H1 (cell line): ENCODE measurements around the gene RBM45. TPM values are rescaled to one million over a fixed set of nuclear protein-coding genes. Genes with fewer than 3 reads are reported as not detected.

ENCODE experiments used
- CTCF ChIA-PET: fragments of 300-600 bp; sonication (Branson Sonifier 250); formaldehyde crosslinking; loops from one replicate; lab custom pipeline; 2021; ENCODE audit not compliant: partially characterized antibody; lab: Charles Lee
- POLR2A ChIA-PET: fragments of 300-600 bp; sonication (Branson Sonifier 250); formaldehyde crosslinking; loops from one replicate; lab custom pipeline; 2021; ENCODE audit warnings: inconsistent platforms; ENCODE audit not compliant: partially characterized antibody; lab: Charles Lee
- DNase-seq, 2 experiments: peaks; one replicate each; pipeline versions ENCODE4 v3.0.0 to v3.0.0-alpha.2; 2010 to 2022; ENCODE audit warnings: low spot score in 2 of 2, low read depth in 1 of 2, mixed read lengths in 1 of 2
- FAIRE-seq: peaks from 2 replicates; lab custom pipeline; 2011; peaks lifted over from hg19 to GRCh38; lab: Jason Lieb, UNC
- H2AFZ ChIP-seq: 2 replicates; pipeline ENCODE4 v1.8.1; 2012; ENCODE audit warnings: low read length, inconsistent platforms
- H2AK5ac ChIP-seq: 2 replicates; pipeline ENCODE4 v1.6.1; 2013; ENCODE audit warnings: low read depth, low read length
- H2BK120ac ChIP-seq: replicated peaks from 2 replicates; pipeline ENCODE3; 2013; ENCODE audit warnings: low read depth, low read length, inconsistent platforms
- H2BK12ac ChIP-seq: 2 replicates; pipeline ENCODE4 v1.6.1; 2013; ENCODE audit warnings: low read depth, low read length
- H2BK15ac ChIP-seq: 2 replicates; pipeline ENCODE4 v1.6.1; 2013; ENCODE audit warnings: low read length
- H2BK20ac ChIP-seq: 2 replicates; pipeline ENCODE4 v1.6.1; 2013; ENCODE audit warnings: low read length
- H2BK5ac ChIP-seq: 2 replicates; pipeline ENCODE4 v1.6.1; 2013; ENCODE audit warnings: low read depth, low read length
- H3K14ac ChIP-seq: 2 replicates; pipeline ENCODE4 v1.6.1; 2013; ENCODE audit warnings: inconsistent platforms; ENCODE audit not compliant: insufficient read length
- H3K18ac ChIP-seq: 2 replicates; pipeline ENCODE4 v1.6.1; 2013; ENCODE audit warnings: low read length; ENCODE audit errors: extremely low read depth
- H3K23ac ChIP-seq: 2 replicates; pipeline ENCODE4 v1.6.1; 2013; ENCODE audit warnings: inconsistent platforms; ENCODE audit not compliant: insufficient read length
- H3K23me2 ChIP-seq: 2 replicates; pipeline ENCODE4 v1.6.1; 2013; ENCODE audit warnings: low read depth, low read length
- H3K27ac ChIP-seq: 2 replicates; pipeline ENCODE4 v1.6.1; 2011; ENCODE audit warnings: low read depth, low read length, inconsistent platforms
- H3K27me3 ChIP-seq, 4 experiments: replicated peaks in 1 of 4; 1 replicate in 1 of 4; 2 replicates in 3 of 4; pipeline versions ENCODE4 v1.6.1 to v1.8.1; 2011 to 2013; ENCODE audit warnings: low read length in 3 of 4, mild to moderate bottlenecking in 3 of 4, inconsistent platforms in 2 of 4, mixed read lengths in 2 of 4, moderate library complexity in 1 of 4; ENCODE audit not compliant: control insufficient read depth in 3 of 4, insufficient read depth in 3 of 4; ENCODE audit errors: extremely low read depth in 1 of 4
- H3K36me3 ChIP-seq, 4 experiments: 2 replicates each; pipeline versions ENCODE4 v1.6.1 to v1.8.1; 2011 to 2013; ENCODE audit warnings: mild to moderate bottlenecking in 4 of 4, low read length in 3 of 4, moderate library complexity in 2 of 4, control low read depth in 1 of 4, inconsistent platforms in 1 of 4; ENCODE audit not compliant: insufficient read depth in 4 of 4, control insufficient read depth in 2 of 4
- H3K4ac ChIP-seq: replicated peaks from 2 replicates; pipeline ENCODE3; 2013; ENCODE audit warnings: low read length, low read depth, mixed read lengths, inconsistent platforms; ENCODE audit not compliant: insufficient read length
- H3K4me1 ChIP-seq, 4 experiments: replicated peaks in 1 of 4; 1 replicate in 1 of 4; 2 replicates in 3 of 4; pipeline versions ENCODE4 v1.6.1 to v1.8.1; 2011 to 2013; ENCODE audit warnings: low read length in 3 of 4, inconsistent platforms in 2 of 4, mixed read lengths in 1 of 4; ENCODE audit not compliant: insufficient read depth in 4 of 4, control insufficient read depth in 3 of 4
- H3K4me2 ChIP-seq, 2 experiments: 2 replicates each; pipeline versions ENCODE4 v1.6.1 to v1.8.1; 2011 to 2013; ENCODE audit warnings: low read depth in 2 of 2, low read length in 2 of 2, control low read depth in 1 of 2, inconsistent platforms in 1 of 2, mild to moderate bottlenecking in 1 of 2; ENCODE audit not compliant: insufficient read depth in 1 of 2
- H3K4me3 ChIP-seq, 4 experiments: fragments of 200-600, 300-600 bp in 1 of 4; sonication (generic), shearing (Covaris generic), sonication (Bioruptor Twin) in 1 of 4; 2 replicates each; pipeline versions ENCODE4 v1.5.1 to v1.8.1; 2011 to 2016; ENCODE audit warnings: low read length in 4 of 4, low read depth in 3 of 4, control low read depth in 2 of 4, inconsistent platforms in 2 of 4, mild to moderate bottlenecking in 2 of 4, mixed read lengths in 1 of 4, moderate library complexity in 1 of 4; ENCODE audit not compliant: insufficient read depth in 2 of 4; ENCODE audit errors: extremely low read depth in 1 of 4
- H3K56ac ChIP-seq: replicated peaks from 2 replicates; pipeline ENCODE3; 2013; ENCODE audit warnings: low read depth, mild to moderate bottlenecking, mixed read lengths, low read length, inconsistent platforms; ENCODE audit not compliant: insufficient read length
- H3K79me1 ChIP-seq: 2 replicates; pipeline ENCODE4 v1.6.1; 2013; ENCODE audit warnings: low read depth, low read length, control low read depth
- H3K79me2 ChIP-seq, 2 experiments: 2 replicates each; pipeline versions ENCODE4 v1.6.1 to v1.8.1; 2012 to 2013; ENCODE audit warnings: low read length in 2 of 2, mild to moderate bottlenecking in 2 of 2, inconsistent platforms in 1 of 2; ENCODE audit not compliant: insufficient read depth in 2 of 2, control insufficient read depth in 1 of 2
- H3K9ac ChIP-seq, 4 experiments: replicated peaks in 1 of 4; 1 replicate in 1 of 4; 2 replicates in 3 of 4; pipeline versions ENCODE4 v1.6.1 to v1.8.1; 2011 to 2013; ENCODE audit warnings: low read depth in 3 of 4, low read length in 3 of 4, control low read depth in 2 of 4, mild to moderate bottlenecking in 2 of 4, moderate library complexity in 2 of 4, inconsistent platforms in 1 of 4; ENCODE audit errors: extremely low read depth in 1 of 4
- H3K9me3 ChIP-seq, 2 experiments: 2 replicates each; pipeline versions ENCODE4 v1.6.1 to v1.8.1; 2012 to 2013; ENCODE audit warnings: mild to moderate bottlenecking in 2 of 2, moderate library complexity in 2 of 2, control low read depth in 1 of 2, inconsistent platforms in 1 of 2, low read depth in 1 of 2, low read length in 1 of 2, mixed read lengths in 1 of 2; ENCODE audit not compliant: insufficient read depth in 2 of 2
- H4K20me1 ChIP-seq, 2 experiments: replicated peaks in 1 of 2; 2 replicates each; pipeline versions ENCODE3 to v1.8.1; 2011 to 2013; ENCODE audit warnings: inconsistent platforms in 2 of 2, low read length in 2 of 2, mild to moderate bottlenecking in 1 of 2; ENCODE audit not compliant: insufficient read depth in 2 of 2, control insufficient read depth in 1 of 2
- H4K5ac ChIP-seq: 2 replicates; pipeline ENCODE4 v1.6.1; 2013; ENCODE audit warnings: low read length, low read depth, mixed read lengths, inconsistent platforms; ENCODE audit not compliant: insufficient read length
- H4K8ac ChIP-seq: 2 replicates; pipeline ENCODE4 v1.8.0; 2013; ENCODE audit warnings: mild to moderate bottlenecking, moderate library complexity, low read length, inconsistent platforms; ENCODE audit not compliant: insufficient read depth; ENCODE audit errors: extremely low read depth
- H4K91ac ChIP-seq: replicated peaks from 2 replicates; pipeline ENCODE3; 2013; ENCODE audit warnings: low read length, mixed read lengths, inconsistent platforms; ENCODE audit not compliant: insufficient read length
- CEBPB ChIP-seq: IDR thresholded peaks from 2 replicates; pipeline ENCODE4 v1.6.1; 2012; ENCODE audit warnings: low read depth, low read length
- EP300 ChIP-seq, 2 experiments: IDR thresholded peaks; 1 replicate in 1 of 2; 2 replicates in 1 of 2; pipeline ENCODE4 v1.6.1; 2011 to 2012; ENCODE audit warnings: low read depth in 2 of 2, low read length in 2 of 2, mild to moderate bottlenecking in 2 of 2, borderline replicate concordance in 1 of 2, inconsistent platforms in 1 of 2, moderate library complexity in 1 of 2
- HDAC6 ChIP-seq: IDR thresholded peaks from one replicate; pipeline ENCODE4 v1.7.1; 2012; ENCODE audit warnings: low read depth, mild to moderate bottlenecking, inconsistent platforms, low read length, moderate library complexity
- JUN ChIP-seq: IDR thresholded peaks from 2 replicates; pipeline ENCODE4 v1.6.1; 2011; ENCODE audit warnings: low read depth, mild to moderate bottlenecking, improper control_type of control experiment, low read length
- KDM4A ChIP-seq: IDR thresholded peaks from one replicate; pipeline ENCODE4 v1.7.1; 2012; ENCODE audit warnings: low read depth, mild to moderate bottlenecking, moderate library complexity, low read length, inconsistent platforms; ENCODE audit not compliant: severe bottlenecking
- MAFK ChIP-seq: IDR thresholded peaks from 2 replicates; pipeline ENCODE4 v1.6.1; 2012; ENCODE audit warnings: low read depth, mild to moderate bottlenecking, improper control_type of control experiment, low read length
- POLR2AphosphoS5 ChIP-seq: IDR thresholded peaks from 2 replicates; pipeline ENCODE4 v1.6.1; 2011; ENCODE audit warnings: low read depth, low read length
- POU5F1 ChIP-seq: IDR thresholded peaks from 2 replicates; pipeline ENCODE4 v1.6.1; 2011; ENCODE audit warnings: low read depth, mild to moderate bottlenecking, low read length, moderate library complexity
- RXRA ChIP-seq: IDR thresholded peaks from 2 replicates; pipeline ENCODE4 v1.6.1; 2011; ENCODE audit warnings: low read depth, mild to moderate bottlenecking, low read length, moderate library complexity; ENCODE audit not compliant: insufficient read depth
- TBP ChIP-seq: IDR thresholded peaks from 2 replicates; pipeline ENCODE4 v1.6.1; 2011; ENCODE audit warnings: low read depth, low read length, improper control_type of control experiment
- WGBS, 2 experiments: shearing (Covaris generic) in 1 of 2; methylation state at CpG; one replicate each; pipeline versions ENCODE4 v1.1.6 to v1.1.7; 2013 to 2015; ENCODE audit warnings: low lambda C conversion rate in 2 of 2, mixed read lengths in 2 of 2, inconsistent platforms in 1 of 2, low coverage in 1 of 2, missing lambda C conversion rate in 1 of 2; ENCODE audit not compliant: insufficient replicate concordance in 2 of 2, insufficient coverage in 1 of 2, insufficient read length in 1 of 2; ENCODE audit errors: extremely low coverage in 1 of 2, missing lambda C conversion rate in 1 of 2; 5-methylcytosine and 5-hydroxymethylcytosine counted together
- polyA plus RNA-seq, 7 experiments: library from polyadenylated mRNA; depleted of rRNA in 3 of 7; stranded (reverse) in 5 of 7; unstranded in 2 of 7; fragments of >200 nt in 5 of 7; fragments of 200-250 nt in 2 of 7; gene quantifications; 1 replicate in 5 of 7; 2 replicates in 1 of 7; 4 replicates in 1 of 7; pipeline versions ENCODE4 v1.2.1 to v1.2.3, GENCODE V29; 2011 to 2013; ENCODE audit warnings: missing spikeins in 2 of 7, mixed read lengths in 2 of 7
- total RNA-seq: library from RNA; stranded (reverse); fragmentation: NEBNext Ultra II Directional; extraction: Animal tissue kit (Norgen Biotek cat#: 25700); gene quantifications from 2 replicates; pipeline ENCODE4 v1.2.1, GENCODE V29; 2021
- TF ChIP-seq, protein P1 (sequence below): IDR thresholded peaks from 2 replicates; pipeline ENCODE4 v1.6.1; 2012; ENCODE audit warnings: low read length, inconsistent platforms
- TF ChIP-seq, protein P2 (sequence below): IDR thresholded peaks from 2 replicates; pipeline ENCODE4 v1.6.1; 2011; ENCODE audit warnings: low read length, improper control_type of control experiment

The RBM45 gene
- total and polyA plus RNA-seq, 2 of the 8 experiments (the other 6 are each of a cell fraction or from before 2014, with no cell fraction given) = 4.7 to 10.4 TPM

DNA sequence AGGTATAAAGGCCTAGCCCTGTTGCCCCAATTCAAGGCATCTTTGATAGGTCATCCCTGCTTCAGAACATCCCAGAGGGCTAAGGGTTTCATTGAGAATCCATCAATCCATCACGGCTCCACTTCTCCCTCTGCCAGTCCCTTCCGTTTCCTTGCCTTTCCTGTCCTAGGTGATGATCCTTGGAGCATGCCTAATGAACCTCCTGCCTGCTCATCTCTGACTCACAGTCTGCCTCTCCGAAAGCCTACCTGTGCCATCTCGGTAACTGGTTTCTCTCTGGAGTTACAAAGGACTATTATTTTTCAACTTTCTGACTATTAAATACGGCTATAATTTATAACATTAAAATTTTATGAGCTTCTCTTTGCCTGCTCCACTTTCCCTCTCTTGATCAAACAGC lies 45.3 kb downstream of the RBM45 start:
- Histone ChIP-seq H2BK20ac (no peak overlapping the region), H4K8ac (no peak overlapping the region), H2AFZ (peak overlapping the region; percentile 70), H3K4me2 (no peak overlapping the region), H2BK12ac (no peak overlapping the region), H3K9me3 (peaks cover 0 to 2% of the 10 kb centered on the region in 2 experiments; a peak in 1 of 4 replicates), H3K36me3 (no peaks in the 10 kb centered on the region), H2BK120ac (no peak overlapping the region), H2BK5ac (no peak overlapping the region), H3K23me2 (no peaks in the 10 kb centered on the region), H3K27me3 (no peaks in the 10 kb centered on the region), H4K5ac (no peak overlapping the region), H2AK5ac (no peak overlapping the region), H3K14ac (no peak overlapping the region), H4K20me1 (no peaks in the 10 kb centered on the region), H3K23ac (no peak overlapping the region), H2BK15ac (no peak overlapping the region), H3K56ac (no peak overlapping the region), H3K79me1 (no peaks in the 10 kb centered on the region), H4K91ac (no peak overlapping the region), H3K9ac (no peak overlapping the region), H3K18ac (no peak overlapping the region), H3K27ac (no peak overlapping the region), H3K79me2 (no peaks in the 10 kb centered on the region), H3K4ac (no peak overlapping the region), H3K4me3 (no peak overlapping the region), H3K4me1 (no peaks in the 10 kb centered on the region)
- POLR2A ChIA-PET = no interaction called here
- FAIRE-seq (no peak), DNase-seq (no peak)
- WGBS, 2 experiments = 87% methylated on average over 5 of the region's 5 CpGs; no CpG with 5 or more reads in 1 of the 2 experiments
- CTCF ChIA-PET = interaction anchor here (1.5 to 1.8 kb wide), 2 partner anchors 47 to 239 kb away, joined by 3 to 6 read pairs; no protein-coding TSS in a partner anchor
- no peak for TF ChIP-seq MAFK
- no peak for TF ChIP-seq POU5F1
- TF ChIP-seq, protein P1, sequence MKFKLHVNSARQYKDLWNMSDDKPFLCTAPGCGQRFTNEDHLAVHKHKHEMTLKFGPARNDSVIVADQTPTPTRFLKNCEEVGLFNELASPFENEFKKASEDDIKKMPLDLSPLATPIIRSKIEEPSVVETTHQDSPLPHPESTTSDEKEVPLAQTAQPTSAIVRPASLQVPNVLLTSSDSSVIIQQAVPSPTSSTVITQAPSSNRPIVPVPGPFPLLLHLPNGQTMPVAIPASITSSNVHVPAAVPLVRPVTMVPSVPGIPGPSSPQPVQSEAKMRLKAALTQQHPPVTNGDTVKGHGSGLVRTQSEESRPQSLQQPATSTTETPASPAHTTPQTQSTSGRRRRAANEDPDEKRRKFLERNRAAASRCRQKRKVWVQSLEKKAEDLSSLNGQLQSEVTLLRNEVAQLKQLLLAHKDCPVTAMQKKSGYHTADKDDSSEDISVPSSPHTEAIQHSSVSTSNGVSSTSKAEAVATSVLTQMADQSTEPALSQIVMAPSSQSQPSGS = no peak
- no peak for TF ChIP-seq EP300 (IDR thresholded peaks at IDR 0.05; ENCODE audit: borderline replicate concordance in 1 of 2, low read depth in 2 of 2, low read length in 2 of 2)
- TF ChIP-seq, protein P2, sequence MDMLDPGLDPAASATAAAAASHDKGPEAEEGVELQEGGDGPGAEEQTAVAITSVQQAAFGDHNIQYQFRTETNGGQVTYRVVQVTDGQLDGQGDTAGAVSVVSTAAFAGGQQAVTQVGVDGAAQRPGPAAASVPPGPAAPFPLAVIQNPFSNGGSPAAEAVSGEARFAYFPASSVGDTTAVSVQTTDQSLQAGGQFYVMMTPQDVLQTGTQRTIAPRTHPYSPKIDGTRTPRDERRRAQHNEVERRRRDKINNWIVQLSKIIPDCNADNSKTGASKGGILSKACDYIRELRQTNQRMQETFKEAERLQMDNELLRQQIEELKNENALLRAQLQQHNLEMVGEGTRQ = no peak
- TF ChIP-seq POLR2AphosphoS5 = no peak
- no peak for TF ChIP-seq JUN
- TF ChIP-seq TBP = no peak
- TF ChIP-seq RXRA = no peak
- no peak for TF ChIP-seq CEBPB
- TF ChIP-seq KDM4A = no peak
- TF ChIP-seq HDAC6 = no peak
